RWPE1 (cell line): ENCODE data around the gene WASL.

Experiments used
- CTCF ChIA-PET: fragments of 350-600 bp; sonication (Branson Sonifier 250); formaldehyde crosslinking; extraction: SDS; loops from one replicate; lab custom pipeline; 2021; lab: Yijun Ruan, JAX
- POLR2A ChIA-PET: fragments of 400-600 bp; formaldehyde crosslinking; extraction: SDS; loops from one replicate; lab custom pipeline; 2020; ENCODE audit warnings: antibody characterized with exemption; ENCODE audit not compliant: low non-redundant PET; lab: Yijun Ruan, JAX
- DNase-seq: peaks from one replicate; pipeline ENCODE4 v3.0.0; 2012; ENCODE audit warnings: low spot score
- H3K27ac ChIP-seq: fragments of 450-650 bp; 2 replicates; pipeline ENCODE4 v1.5.1; 2017
- TF ChIP-seq, protein P1 (sequence below): fragments of 450-650 bp; conservative IDR thresholded peaks from 2 replicates; pipeline ENCODE4 v1.5.1; 2017; ENCODE audit warnings: low read depth, mild to moderate bottlenecking

Gene WASL

DNA sequence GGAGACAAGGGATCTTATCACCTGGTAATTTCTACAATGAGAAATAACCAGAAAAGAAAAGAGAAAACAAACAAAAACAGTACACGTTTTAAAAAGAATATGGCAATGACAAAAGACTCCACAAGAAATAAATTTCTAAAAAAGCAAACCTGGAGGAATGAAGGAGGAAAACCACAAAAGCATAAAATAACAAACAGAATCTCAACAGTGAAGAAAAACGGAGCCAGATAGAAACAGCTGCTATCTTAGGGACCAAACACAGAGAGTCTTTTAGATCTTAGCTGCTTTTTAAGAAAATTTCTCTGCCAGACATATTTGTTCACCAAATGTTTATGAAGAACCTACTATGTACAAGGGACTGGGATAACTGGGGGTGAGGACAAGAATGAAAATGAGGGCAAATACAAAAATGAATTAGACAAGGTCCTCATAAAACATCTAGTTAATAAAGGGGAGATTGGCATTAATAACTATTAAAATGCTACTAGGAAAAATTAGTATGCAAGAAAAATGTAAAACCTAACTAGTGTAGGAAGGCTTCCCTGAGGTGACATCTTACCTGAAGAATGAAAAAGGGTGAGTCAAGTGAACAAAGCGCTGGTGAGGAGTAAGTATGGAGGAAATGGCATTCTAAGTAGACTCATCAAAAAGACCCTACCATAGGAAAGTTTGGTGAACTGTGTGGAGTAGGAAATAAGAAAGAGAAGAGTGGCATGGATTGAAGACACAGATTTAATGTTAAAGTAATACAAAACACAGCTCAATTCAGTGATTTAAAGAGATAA lies 34.3 kb downstream of the WASL start:
- CTCF ChIA-PET: interaction anchor here (0.6 kb wide), 1 partner anchor 12 kb away, joined by 4 read pairs; no protein-coding TSS in a partner anchor
- TF ChIP-seq, protein P1, sequence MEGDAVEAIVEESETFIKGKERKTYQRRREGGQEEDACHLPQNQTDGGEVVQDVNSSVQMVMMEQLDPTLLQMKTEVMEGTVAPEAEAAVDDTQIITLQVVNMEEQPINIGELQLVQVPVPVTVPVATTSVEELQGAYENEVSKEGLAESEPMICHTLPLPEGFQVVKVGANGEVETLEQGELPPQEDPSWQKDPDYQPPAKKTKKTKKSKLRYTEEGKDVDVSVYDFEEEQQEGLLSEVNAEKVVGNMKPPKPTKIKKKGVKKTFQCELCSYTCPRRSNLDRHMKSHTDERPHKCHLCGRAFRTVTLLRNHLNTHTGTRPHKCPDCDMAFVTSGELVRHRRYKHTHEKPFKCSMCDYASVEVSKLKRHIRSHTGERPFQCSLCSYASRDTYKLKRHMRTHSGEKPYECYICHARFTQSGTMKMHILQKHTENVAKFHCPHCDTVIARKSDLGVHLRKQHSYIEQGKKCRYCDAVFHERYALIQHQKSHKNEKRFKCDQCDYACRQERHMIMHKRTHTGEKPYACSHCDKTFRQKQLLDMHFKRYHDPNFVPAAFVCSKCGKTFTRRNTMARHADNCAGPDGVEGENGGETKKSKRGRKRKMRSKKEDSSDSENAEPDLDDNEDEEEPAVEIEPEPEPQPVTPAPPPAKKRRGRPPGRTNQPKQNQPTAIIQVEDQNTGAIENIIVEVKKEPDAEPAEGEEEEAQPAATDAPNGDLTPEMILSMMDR: no peak
- DNase-seq: no peak
- no peak overlapping the region for H3K27ac ChIP-seq
- POLR2A ChIA-PET: no interaction called here

DNA sequence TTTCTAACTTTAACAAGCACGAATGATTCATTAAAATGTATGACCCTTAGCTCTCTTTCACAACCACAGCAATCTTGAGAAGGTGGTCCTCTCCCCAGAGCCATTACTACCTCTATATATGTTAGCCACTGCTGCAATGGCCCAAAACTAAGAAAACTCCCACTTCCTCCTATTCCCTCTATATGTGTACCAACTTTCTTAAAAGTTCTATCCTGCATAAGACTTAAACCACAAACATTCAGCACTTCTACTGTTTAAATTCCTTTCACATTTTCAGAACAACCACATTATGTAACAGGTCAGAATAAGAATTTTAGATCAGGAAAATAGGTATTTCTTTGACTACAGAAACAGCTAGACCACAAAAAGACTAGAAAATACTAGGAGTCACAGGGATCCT lies 36.2 kb downstream of the WASL start:
- ChIA-PET POLR2A (no interaction called here), CTCF (no interaction called here)
- DNase-seq: no peak
- TF ChIP-seq, protein P1: no peak
- H3K27ac ChIP-seq: no peak overlapping the region

DNA sequence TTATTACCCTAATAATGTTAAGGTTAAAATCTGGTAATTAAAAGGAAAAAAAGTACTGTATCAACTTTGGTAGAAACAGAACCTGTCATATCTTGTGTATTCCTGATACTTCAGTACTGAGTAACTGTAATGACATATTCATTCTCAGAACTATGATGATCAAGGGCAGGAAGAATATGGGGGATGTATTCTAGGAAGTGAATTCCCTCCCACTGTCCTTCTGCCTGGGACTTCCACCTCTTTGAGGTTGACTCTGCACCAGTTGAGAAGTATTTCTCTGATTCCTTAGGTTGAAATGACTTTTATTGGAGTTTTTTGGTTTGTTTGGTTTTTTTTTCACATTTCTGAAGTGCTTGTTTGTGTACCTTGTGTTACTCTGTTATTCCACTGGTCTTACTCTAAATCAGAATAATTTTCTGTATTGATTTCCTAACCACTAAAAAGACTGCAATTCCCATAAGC lies 36.9 kb downstream of the WASL start:
- ChIA-PET POLR2A (no interaction called here), CTCF (no interaction called here)
- H3K27ac ChIP-seq: no peak overlapping the region
- TF ChIP-seq, protein P1: no peak
- DNase-seq: no peak

DNA sequence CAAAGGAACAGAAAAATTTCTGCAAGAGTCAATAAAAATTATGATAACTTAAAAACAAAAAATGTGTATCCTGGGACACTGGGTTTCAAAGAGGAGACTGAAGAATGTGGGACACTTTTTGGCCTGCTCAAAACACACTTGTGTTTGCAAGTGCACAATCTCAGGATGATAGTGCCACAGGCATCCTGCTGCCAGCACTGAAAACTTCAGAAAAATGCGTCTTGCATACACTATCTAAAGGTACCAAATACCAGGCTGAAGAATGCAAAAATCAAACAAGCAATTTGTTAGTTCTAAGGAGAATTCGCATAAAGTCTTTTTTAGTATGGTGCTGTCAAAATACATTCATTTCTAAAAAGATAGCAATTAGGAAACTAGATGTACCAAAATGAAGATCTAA lies 38.1 kb downstream of the WASL start:
- no peak overlapping the region for H3K27ac ChIP-seq

DNA sequence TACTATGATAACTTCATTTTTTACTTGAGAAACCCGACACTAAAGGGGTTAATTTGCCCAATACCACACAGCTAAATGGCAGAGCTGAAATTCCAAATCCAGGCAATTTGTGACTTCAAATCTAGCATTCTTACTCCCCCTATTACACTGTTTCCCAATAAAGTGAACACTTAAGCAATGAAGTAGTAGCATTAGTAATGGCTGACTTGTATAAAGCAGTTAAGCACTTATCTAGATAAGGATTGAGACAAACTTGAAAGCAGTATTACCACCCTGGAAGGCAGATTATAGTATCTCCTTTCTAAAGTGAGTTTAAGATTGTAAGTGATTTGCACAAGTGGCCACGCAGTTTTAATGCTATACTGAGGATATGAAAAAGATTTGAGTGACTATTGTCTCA lies 39.3 kb downstream of the WASL start:
- CTCF ChIA-PET: no interaction called here
- TF ChIP-seq, protein P1: no peak
- DNase-seq: no peak
- POLR2A ChIA-PET: no interaction called here
- H3K27ac ChIP-seq: no peak overlapping the region

More for the DNA sequence above, 38.1 kb downstream of the WASL start:
- POLR2A ChIA-PET: no interaction called here
- TF ChIP-seq, protein P1: no peak
- no peak for DNase-seq
- CTCF ChIA-PET: no interaction called here

DNA sequence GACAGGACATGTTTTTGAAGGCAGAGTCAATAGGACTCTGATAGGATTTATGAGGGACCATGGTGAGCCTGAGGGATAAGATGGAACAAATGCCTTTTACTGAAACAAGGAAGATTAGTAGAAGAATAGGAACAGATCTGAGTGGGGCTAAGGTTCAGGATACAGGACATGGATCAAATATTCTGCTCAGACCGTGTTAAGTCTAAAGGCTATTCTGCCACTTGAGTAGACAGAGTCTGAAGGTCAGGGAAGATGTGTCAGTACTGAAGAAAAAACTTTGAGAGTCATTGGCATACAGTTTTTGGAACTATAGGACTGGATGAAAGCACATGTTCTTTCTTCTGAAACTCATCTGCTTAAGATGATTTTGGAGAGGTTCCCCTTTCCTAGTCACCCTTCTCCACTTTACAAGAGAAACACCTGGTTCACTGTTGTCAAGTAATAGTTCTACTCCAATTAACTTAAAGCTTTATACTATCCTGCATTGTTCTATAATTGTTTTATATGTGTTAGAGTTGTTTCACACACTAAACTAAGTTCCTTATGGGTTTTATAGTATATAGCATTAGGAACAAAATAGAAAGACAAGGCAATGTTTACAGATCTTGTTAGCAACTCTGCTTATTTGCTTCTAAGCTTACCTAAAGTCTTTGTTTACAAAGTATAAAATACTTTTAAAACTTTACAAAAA lies 43.4 kb downstream of the WASL start:
- TF ChIP-seq, protein P1: no peak
- POLR2A ChIA-PET: no interaction called here
- CTCF ChIA-PET: no interaction called here

More for the DNA sequence above, 43.4 kb downstream of the WASL start:
- H3K27ac ChIP-seq: no peak overlapping the region
- no peak for DNase-seq
